ENCODE results near the gene AGBL1.

DNA sequence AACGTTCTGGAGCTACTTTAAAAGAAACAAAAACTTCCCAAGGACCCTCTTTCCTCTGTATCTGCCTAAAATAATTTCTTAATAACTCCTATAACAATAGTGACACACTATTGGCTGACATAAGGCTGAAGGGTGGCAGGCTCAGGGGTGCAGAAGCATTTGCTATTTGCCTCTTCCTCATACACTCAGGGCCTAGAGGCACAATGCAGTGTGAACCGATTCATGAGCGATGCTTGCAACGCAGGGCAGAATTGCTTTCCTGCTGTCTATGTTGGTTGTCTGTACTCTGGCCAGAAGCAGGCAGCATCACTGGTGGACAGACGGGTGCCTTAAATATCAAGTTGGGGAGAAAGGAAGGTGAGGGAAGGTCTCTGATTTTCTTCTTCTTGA is 157.4 kb downstream of the AGBL1 start:
- TF ChIP-seq YY1 (tag by site-specific recombination; IDR thresholded peaks at IDR 0.05) (no peak), ZNF274 (IDR thresholded peaks at IDR 0.05; ENCODE audit: low read length) (no peak), ZNF274 (tag by site-specific recombination; IDR thresholded peaks at IDR 0.05; ENCODE audit: borderline replicate concordance) (no peak), ZNF214 (tag by site-specific recombination; IDR thresholded peaks at IDR 0.05; ENCODE audit: borderline replicate concordance) (no peak)
